GM21737 (cell line): Measurements from ENCODE around the gene MPC2.

ENCODE experiments used
- ATAC-seq: cut with Tn5 transposase; IDR thresholded peaks from one replicate; pipeline ENCODE4 v1.9.1; 2021; ENCODE audit warnings: mild to moderate bottlenecking, moderate library complexity; ENCODE audit not compliant: unreplicated experiment

MPC2 gene

DNA sequence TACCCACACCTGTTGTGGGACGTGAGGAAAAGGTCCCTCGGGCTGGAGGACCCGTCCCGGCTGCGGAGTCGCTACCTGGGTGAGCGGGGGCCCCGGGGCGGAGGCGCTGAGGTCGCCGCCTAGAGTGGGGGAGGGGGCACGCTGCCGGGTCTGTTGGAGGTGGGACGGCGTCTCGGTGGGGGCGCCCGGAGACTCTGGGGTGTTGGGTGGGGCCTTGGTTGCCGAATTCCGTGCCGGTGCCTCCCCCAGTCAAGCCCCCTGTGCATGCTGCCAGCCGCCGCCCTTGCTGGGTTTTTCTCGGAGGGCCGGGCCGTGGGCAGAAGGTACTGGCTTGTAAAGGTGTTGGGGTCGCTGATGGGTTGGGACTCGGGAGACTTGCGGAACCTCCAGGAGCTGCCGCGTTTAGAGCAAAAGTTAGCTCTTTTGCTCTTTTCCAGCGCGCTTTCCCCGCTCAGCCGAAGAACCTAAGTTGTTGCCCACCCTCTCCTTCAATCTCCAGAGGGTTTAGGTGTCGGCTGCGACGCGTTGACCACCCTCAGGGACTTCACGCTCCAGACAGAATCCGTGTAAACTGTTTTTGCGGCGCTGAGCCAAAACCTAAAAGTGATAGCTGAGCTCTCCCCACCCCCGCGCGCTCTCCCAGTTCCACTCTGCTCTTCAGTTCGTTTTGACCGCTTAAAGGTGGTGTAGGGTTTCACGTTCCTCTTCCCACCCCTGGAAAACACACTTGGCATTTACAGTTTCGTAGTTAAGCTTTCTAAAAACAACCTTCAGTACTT is at the start of gene MPC2:
Gene MPC2, minus strand, starts transcription at position 143 of the 779 bp plus-strand sequence. CDS start 1,231 bp downstream, outside the sequence.
- peak; percentile 13 for ATAC-seq

DNA sequence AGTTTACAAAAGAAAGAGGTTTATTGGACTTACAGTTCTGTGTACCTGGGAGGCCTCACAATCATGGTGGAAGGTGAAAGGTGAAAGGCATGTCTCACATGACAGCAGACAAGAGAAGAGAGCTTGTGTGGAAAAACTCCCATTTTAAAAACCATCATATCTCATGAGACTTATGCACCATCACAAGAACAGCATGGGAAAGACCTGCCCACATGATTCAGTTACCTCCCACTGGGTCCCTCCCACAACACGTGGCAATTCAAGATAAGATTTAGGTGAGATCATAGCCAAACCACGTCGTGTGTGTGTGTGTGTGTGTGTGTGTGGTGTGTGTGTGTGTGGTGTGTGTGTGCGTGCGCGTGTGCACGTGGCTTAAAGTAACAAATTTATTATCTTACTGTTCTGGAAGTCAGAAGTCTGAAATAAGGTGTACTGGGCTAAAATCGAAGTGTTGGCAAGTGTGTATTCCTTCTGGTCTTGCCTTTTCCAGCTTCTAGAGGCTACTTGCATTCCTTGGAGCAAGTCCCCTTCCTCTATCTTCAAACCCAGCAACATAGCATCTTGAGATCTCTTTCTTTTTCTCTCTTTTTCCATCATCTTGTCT is 48.1 kb upstream of the MPC2 start:
- ATAC-seq: no peak

- ATAC-seq: no peak
Observed at GRCh38 chr1:167983797-167984420, 47.0 kb upstream of the MPC2 start.

DNA sequence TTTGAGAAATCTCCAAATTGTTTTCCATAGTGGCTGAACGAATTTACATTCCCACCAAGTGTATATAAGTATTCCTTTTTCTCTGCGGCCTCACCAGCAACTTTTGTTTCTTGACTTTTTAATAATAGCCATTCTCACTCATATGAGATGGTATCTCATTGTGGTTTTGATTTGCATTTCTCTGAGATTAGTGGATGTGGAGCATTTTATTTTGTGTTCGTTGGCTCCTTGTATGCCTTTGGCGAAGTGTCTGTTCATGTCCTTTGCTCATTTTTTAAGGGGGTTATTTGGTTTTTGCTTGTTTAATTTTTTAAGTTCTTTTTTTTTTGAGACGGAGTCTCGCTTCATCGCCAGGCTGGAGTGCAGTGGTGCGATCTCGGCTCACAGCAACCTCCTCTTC is 45.1 kb upstream of the MPC2 start:
- ATAC-seq: no peak

GRCh38 chr1:167977245-167977644 is 40.4 kb upstream of the MPC2 start:
- no peak for ATAC-seq

DNA sequence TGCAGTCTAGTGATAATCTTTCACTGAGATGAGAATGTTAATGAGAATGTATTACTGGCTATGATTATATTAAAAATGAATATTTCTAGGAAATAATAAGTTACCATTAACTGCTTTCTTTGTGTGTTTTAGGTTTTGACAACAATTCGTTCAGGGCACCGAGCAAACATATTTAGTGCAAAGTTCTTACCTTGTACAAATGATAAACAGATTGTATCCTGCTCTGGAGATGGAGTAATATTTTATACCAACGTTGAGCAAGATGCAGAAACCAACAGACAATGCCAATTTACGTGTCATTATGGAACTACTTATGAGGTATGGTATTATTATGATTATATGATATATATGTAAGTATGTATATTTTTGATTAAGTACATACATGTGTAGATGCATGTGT is 37.8 kb upstream of the MPC2 start:
- ATAC-seq: no peak

DNA sequence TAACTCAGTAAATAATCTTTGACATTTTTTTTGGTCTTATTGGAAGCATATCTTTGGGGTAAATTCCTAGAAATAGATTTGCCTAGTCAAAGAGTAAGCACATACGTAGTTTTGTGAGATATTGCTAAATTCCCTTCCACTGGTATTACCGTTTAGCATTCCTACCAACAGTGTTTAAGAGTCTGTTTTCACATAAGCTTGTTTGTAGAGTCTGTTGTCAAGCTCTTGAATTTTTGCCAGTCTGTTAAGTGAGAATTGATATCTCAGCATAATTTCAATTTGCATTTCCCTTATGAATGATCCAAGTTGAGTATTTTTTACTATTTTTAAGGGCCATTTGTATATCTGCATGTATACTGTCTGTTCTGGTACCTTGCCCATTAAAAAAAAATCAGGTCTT is 37.0 kb upstream of the MPC2 start:
- ATAC-seq: no peak

GRCh38 chr1:167968569-167968968 is 31.7 kb upstream of the MPC2 start:
- no peak for ATAC-seq

GRCh38 chr1:167966050-167966449 is 29.2 kb upstream of the MPC2 start:
- no peak for ATAC-seq

DNA sequence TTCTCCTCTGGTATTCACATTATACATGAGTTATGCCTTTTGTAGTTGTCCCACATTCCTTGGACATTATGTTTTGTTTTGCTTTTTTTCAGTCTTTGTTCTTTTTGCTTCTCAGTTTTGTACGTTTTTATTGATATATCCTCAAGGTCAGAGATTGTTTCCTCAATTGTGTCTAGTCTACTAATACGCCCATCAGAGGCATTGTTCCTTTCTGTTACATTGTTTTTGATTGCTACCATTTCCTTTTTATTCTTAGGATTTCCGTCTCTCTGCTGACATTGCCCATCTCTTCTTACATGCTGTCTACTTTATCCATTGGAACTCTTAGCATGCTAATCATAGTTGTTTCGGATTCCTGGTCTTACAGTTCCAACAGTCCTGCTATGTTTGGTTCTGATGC is 27.8 kb upstream of the MPC2 start:
- ATAC-seq: no peak

DNA sequence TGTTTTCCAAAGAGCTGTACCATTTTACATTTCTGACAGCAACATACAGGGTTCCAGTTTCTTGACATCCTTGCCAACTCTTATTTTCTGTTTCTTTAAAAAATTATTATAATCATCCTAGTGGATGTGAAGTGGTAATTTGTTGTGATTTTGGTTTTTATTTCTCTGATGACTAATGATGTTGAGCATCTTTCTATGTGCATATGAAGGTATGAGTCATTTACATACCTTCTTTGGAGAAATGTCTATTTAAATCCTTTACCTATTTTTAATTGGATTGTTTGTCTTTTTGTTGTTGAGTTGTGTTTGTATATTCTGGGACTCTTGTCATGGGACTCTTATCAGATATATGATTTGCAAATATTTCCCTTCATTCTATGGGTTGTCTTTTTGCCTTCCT is 20.8 kb upstream of the MPC2 start:
- ATAC-seq: no peak

DNA sequence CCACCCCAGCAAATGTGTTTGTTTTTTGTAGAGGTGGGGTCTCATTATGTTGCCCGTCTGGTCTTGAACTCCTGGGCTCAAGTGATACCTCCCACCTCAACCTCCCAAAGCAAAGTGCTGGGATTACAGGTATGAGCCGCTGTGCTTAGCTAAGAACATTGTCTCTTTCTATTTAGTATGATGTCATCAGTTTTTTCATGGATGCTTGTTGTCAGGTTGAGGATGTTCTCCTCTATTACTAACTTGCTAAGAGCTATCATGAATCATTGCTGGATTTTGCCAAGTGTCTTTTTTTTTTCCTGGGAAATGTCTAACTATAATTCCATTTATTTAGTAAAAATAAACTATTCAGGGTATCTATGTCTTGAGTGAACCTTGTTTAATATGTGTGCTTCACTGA is 19.0 kb upstream of the MPC2 start:
- ATAC-seq: no peak

DNA sequence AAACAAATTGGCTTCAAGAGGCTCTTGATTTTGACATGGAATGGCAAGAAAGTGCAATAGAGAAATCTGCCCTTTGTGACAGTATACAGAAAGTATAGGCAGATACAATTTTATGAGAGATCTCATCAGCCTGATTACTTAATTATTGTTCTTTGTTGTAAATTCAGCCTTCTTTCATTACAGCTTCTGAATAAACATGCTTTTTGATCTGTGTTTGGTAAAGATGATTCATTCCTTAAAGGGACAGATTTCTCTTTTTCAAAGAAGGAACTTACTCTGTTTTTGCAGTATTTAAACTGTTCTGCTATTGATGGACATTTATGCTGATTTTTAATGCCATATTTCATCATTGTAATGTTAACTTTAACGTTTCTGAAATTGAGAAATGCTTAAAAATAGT is 13.7 kb upstream of the MPC2 start:
- ATAC-seq: no peak

DNA sequence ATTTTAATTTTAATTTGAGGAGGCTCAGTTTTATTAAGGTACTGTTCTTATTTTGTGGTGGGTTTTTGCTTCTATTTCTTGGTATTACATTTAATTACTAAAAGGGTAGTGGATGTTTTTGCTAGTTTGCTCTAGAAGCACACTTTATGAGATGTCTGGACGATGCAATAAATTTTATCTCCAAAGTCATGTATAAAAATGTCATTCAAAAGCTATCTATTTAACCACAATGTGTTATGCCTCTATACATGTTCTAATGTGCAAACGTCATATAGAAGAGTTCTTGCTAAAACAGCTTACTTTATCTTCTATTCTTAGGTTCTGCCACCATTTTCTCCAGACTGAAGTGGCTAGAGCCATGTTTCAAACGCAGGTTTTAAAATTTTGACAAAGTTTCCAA is 12.9 kb upstream of the MPC2 start:
- ATAC-seq: no peak

- no peak for ATAC-seq
Observed at GRCh38 chr1:167947733-167948132, 10.9 kb upstream of the MPC2 start.

GRCh38 chr1:167943541-167943940 is 6.7 kb upstream of the MPC2 start:
- ATAC-seq: no peak

DNA sequence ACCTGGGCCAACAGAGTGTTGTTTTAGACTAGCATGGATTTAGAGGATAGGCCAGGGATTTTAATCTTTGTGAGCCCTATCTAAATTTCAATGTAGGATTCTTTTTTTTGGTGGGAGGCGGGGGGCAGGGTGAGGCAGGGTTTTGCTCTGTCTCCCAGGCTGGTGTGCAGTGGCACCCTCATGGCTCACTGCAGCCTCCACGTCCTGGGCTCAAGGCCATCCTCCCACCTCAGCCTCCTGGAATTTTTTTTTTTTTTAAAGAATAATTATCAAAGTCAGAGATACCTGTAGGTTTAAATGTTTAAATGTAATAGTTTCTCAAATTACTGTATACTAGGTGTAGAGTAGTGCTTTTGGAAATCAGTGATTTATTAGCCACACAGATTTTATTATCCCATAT is 3.4 kb upstream of the MPC2 start:
- ATAC-seq: no peak

GRCh38 chr1:167938080-167938636 is 1.3 kb upstream of the MPC2 start:
- no peak for ATAC-seq

GRCh38 chr1:167937709-167938010 is 788 bp upstream of the MPC2 start:
- ATAC-seq: no peak

DNA sequence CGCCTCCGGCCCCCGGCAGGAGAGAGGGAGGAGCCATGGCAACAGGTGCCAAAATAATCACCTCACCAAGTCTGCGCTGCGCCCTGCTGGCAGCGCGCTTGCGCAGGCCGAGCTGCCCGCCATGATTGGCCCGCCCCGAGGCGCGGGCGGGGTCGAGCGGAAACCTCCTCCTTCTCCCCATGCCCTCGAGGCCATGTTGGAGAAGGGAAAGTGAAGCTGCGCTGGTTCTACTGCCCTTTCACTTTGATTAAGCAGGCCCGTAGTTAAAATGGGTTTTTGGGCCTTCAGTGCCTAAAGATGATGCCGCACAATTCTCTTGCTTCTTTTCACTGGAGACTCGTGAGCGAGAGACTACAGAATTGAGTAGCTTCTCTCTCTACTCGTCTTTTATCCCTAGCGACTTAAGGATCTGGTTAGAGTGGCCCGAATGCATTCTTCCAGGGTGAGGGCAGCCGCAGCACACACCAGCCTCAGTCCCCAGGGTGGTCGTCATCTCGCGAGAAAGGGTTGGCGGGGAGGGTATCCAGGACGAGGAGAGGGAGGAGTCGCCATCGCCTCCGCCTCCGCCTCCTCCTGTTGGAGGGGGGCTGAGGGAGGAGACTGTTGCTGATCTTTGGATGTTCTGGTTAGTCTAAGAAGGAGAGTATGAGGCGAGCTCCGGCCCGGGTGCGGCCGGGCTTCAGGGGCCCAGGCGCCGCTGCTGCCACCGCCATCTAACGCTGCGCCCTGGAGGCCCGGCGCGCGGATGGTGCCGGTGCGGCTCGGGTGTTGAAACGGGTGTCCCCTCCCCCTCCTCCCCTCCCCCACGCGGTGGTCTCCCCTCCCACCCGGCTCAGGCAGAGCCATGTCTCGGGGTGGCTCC is 573 bp downstream of the MPC2 start, which contains the start of gene DCAF6:
Gene DCAF6, plus strand, starts transcription at position 616 of the 862 bp plus-strand sequence. Its CDS starts 229 bp downstream, at position 845.
- peak; percentile 66 for ATAC-seq
